H9 (cell line): Measurements from ENCODE around the gene VPS39. TPM values are rescaled to one million over a fixed set of nuclear protein-coding genes. Genes with fewer than 3 reads are reported as not detected.

Experiments used
- DNase-seq: peaks from one replicate; pipeline ENCODE4 v3.0.0-alpha.2; 2017
- H2AFZ ChIP-seq: one replicate; pipeline ENCODE4 v1.6.1; 2013; ENCODE audit warnings: mild to moderate bottlenecking, low read length, control low read depth, moderate library complexity
- H2AK5ac ChIP-seq: 2 replicates; pipeline ENCODE4 v1.6.1; 2013; ENCODE audit warnings: low read length, control low read depth, mixed read lengths; ENCODE audit not compliant: insufficient read length
- H2BK120ac ChIP-seq: one replicate; pipeline ENCODE4 v1.6.1; 2013; ENCODE audit warnings: low read depth, mild to moderate bottlenecking, low read length, control low read depth, inconsistent platforms; ENCODE audit not compliant: poor library complexity, severe bottlenecking
- H2BK12ac ChIP-seq: 2 replicates; pipeline ENCODE4 v1.6.1; 2013; ENCODE audit warnings: low read length, control low read depth, mixed read lengths, low read depth; ENCODE audit not compliant: insufficient read length
- H2BK15ac ChIP-seq: 2 replicates; pipeline ENCODE4 v1.6.1; 2013; ENCODE audit warnings: low read depth, low read length, control low read depth
- H2BK20ac ChIP-seq: one replicate; pipeline ENCODE4 v1.6.1; 2013; ENCODE audit warnings: low read depth, mild to moderate bottlenecking, low read length, control low read depth, inconsistent platforms; ENCODE audit not compliant: poor library complexity, severe bottlenecking
- H2BK5ac ChIP-seq: 2 replicates; pipeline ENCODE4 v1.6.1; 2013; ENCODE audit warnings: low read length, control low read depth, mixed read lengths; ENCODE audit not compliant: insufficient read length
- H3K14ac ChIP-seq: 2 replicates; pipeline ENCODE4 v1.6.1; 2013; ENCODE audit warnings: low read length, control low read depth; ENCODE audit not compliant: insufficient read depth
- H3K18ac ChIP-seq: 2 replicates; pipeline ENCODE4 v1.6.1; 2013; ENCODE audit warnings: low read depth, mild to moderate bottlenecking, mixed read lengths, low read length, control low read depth; ENCODE audit not compliant: insufficient read length
- H3K23ac ChIP-seq: 2 replicates; pipeline ENCODE4 v1.6.1; 2013; ENCODE audit warnings: low read length, control low read depth, mixed read lengths, low read depth; ENCODE audit not compliant: insufficient read length
- H3K23me2 ChIP-seq: 2 replicates; pipeline ENCODE4 v1.6.1; 2013; ENCODE audit warnings: low read depth, mild to moderate bottlenecking, mixed read lengths, low read length, control low read depth; ENCODE audit not compliant: insufficient read length, poor library complexity, severe bottlenecking
- H3K27ac ChIP-seq: 2 replicates; pipeline ENCODE4 v1.5.1; 2013; ENCODE audit warnings: low read length, control low read depth, mixed read lengths, low read depth; ENCODE audit not compliant: insufficient read length
- H3K27me3 ChIP-seq: 2 replicates; pipeline ENCODE4 v1.6.1; 2013; ENCODE audit warnings: low read length, control low read depth, inconsistent platforms; ENCODE audit not compliant: insufficient read depth
- H3K4ac ChIP-seq: 2 replicates; pipeline ENCODE4 v1.6.1; 2013; ENCODE audit warnings: low read depth, mild to moderate bottlenecking, control low read depth, inconsistent platforms, low read length, moderate library complexity
- H3K4me1 ChIP-seq: 2 replicates; pipeline ENCODE4 v1.6.1; 2013; ENCODE audit warnings: low read length, control low read depth, inconsistent platforms; ENCODE audit not compliant: insufficient read depth
- H3K4me2 ChIP-seq: 2 replicates; pipeline ENCODE4 v1.6.1; 2013; ENCODE audit warnings: low read length, control low read depth, mixed read lengths; ENCODE audit not compliant: insufficient read length, insufficient read depth
- H3K56ac ChIP-seq: 2 replicates; pipeline ENCODE4 v1.6.1; 2013; ENCODE audit warnings: low read depth, mild to moderate bottlenecking, mixed read lengths, low read length, control low read depth; ENCODE audit not compliant: insufficient read length
- H3K79me1 ChIP-seq: 2 replicates; pipeline ENCODE4 v1.6.1; 2013; ENCODE audit warnings: low read depth, mild to moderate bottlenecking, moderate library complexity, low read length, control low read depth, inconsistent platforms; ENCODE audit not compliant: insufficient read depth, poor library complexity, severe bottlenecking
- H3K79me2 ChIP-seq: 2 replicates; pipeline ENCODE4 v1.6.1; 2013; ENCODE audit warnings: low read length, control low read depth, inconsistent platforms; ENCODE audit not compliant: insufficient read depth
- H3K9ac ChIP-seq: 2 replicates; pipeline ENCODE4 v1.6.1; 2013; ENCODE audit warnings: low read length, control low read depth, mixed read lengths; ENCODE audit not compliant: insufficient read length; ENCODE audit errors: extremely low read depth
- H3K9me3 ChIP-seq: one replicate; pipeline ENCODE4 v1.6.1; 2013; ENCODE audit warnings: low read depth, low read length, inconsistent platforms; ENCODE audit not compliant: control insufficient read depth
- H3T11ph ChIP-seq: one replicate; pipeline ENCODE4 v1.6.1; 2013; ENCODE audit warnings: mild to moderate bottlenecking, low read length, control low read depth, inconsistent platforms
- H4K20me1 ChIP-seq: one replicate; pipeline ENCODE4 v1.6.1; 2013; ENCODE audit not compliant: control insufficient read depth, insufficient read length, insufficient read depth
- H4K5ac ChIP-seq: 2 replicates; pipeline ENCODE4 v1.6.1; 2013; ENCODE audit warnings: low read depth, mild to moderate bottlenecking, mixed read lengths, low read length, control low read depth; ENCODE audit not compliant: insufficient read length
- H4K8ac ChIP-seq: replicated peaks from 2 replicates; pipeline ENCODE4 v1.6.1; 2013; ENCODE audit warnings: low read length, control low read depth, mixed read lengths, low read depth; ENCODE audit not compliant: insufficient read length
- H4K91ac ChIP-seq: 2 replicates; pipeline ENCODE4 v1.6.1; 2013; ENCODE audit warnings: low read depth, mild to moderate bottlenecking, moderate library complexity, mixed read lengths, low read length, control low read depth; ENCODE audit not compliant: insufficient read length
- H3K27ac Mint-ChIP-seq, 3 experiments: 2 replicates in 2 of 3; 3 replicates in 1 of 3; pipeline ENCODE4 v1.8.0; 2020 to 2021; ENCODE audit warnings: mixed read lengths in 3 of 3, mild to moderate bottlenecking in 1 of 3, moderate library complexity in 1 of 3
- H3K27me3 Mint-ChIP-seq: 2 replicates; pipeline ENCODE4 v1.8.0; 2021; ENCODE audit warnings: low read depth, mild to moderate bottlenecking, moderate library complexity, mixed read lengths
- H3K36me3 Mint-ChIP-seq, 3 experiments: 2 replicates in 2 of 3; 3 replicates in 1 of 3; pipeline ENCODE4 v1.8.0; 2020 to 2021; ENCODE audit warnings: low read depth in 3 of 3, mixed read lengths in 3 of 3; ENCODE audit not compliant: insufficient read depth in 1 of 3
- H3K4me1 Mint-ChIP-seq, 2 experiments: 2 replicates each; pipeline ENCODE4 v1.8.0; 2020; ENCODE audit warnings: mixed read lengths in 2 of 2
- H3K4me3 Mint-ChIP-seq, 2 experiments: 2 replicates in 1 of 2; 3 replicates in 1 of 2; pipeline ENCODE4 v1.8.0; 2020 to 2021; ENCODE audit warnings: mild to moderate bottlenecking in 2 of 2, mixed read lengths in 2 of 2, moderate library complexity in 1 of 2
- H3K9me3 Mint-ChIP-seq, 2 experiments: 2 replicates in 1 of 2; 3 replicates in 1 of 2; pipeline ENCODE4 v1.8.0; 2020; ENCODE audit warnings: mild to moderate bottlenecking in 2 of 2, mixed read lengths in 2 of 2, moderate library complexity in 1 of 2
- WGBS: extraction: QIAGEN DNeasy Blood & Tissue Kit; methylation state at CpG from one replicate; pipeline ENCODE4 v1.1.7; 2013; ENCODE audit warnings: missing lambda C conversion rate, low lambda C conversion rate, mixed read lengths; ENCODE audit not compliant: insufficient read length; ENCODE audit errors: extremely low coverage; 5-methylcytosine and 5-hydroxymethylcytosine counted together
- total RNA-seq: library from RNA; stranded (reverse); gene quantifications from 2 replicates; pipeline ENCODE4 v1.2.1, GENCODE V29; 2021
- TF ChIP-seq, protein P1 (sequence below): fragments of 200-600 bp; sonication (generic); conservative IDR thresholded peaks from 3 replicates; pipeline ENCODE4 v1.8.0; 2021; ENCODE audit warnings: antibody characterized with exemption, mild to moderate bottlenecking

The VPS39 gene
- total RNA-seq, 1 experiment from 2014 or later, result 48.6 TPM

DNA sequence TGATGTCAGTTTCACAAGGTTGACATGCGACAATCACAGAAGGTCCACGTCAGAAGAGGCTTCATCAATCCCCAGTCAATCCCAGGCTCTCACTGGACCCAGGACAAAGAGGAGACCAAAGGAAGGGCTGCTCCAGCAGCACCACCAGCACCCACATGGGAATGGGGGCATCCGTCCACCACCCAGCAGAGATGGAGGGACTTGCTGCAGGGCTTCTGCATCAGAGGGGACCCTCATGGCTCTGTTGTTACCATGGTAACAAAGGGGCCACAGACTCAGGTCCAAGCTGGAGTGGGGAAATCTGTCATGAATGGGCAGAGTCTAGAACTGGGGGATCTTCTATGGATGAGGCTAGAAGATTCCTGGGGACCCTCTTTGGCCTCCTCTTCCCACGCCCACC is 64.7 kb downstream of the VPS39 start:
- Histone ChIP-seq H2BK15ac (no peak overlapping the region), H3K79me2 (no peaks in the 10 kb centered on the region), H2BK120ac (no peak overlapping the region), H3K9ac (no peak overlapping the region), H4K91ac (no peak overlapping the region), H2BK20ac (no peak overlapping the region), H4K5ac (no peak overlapping the region), H3K14ac (no peak overlapping the region), H3K9me3 (no peaks in the 10 kb centered on the region), H4K20me1 (no peaks in the 10 kb centered on the region), H2BK12ac (no peak overlapping the region), H3K4ac (no peak overlapping the region), H3K56ac (no peak overlapping the region), H3K4me1 (no peaks in the 10 kb centered on the region), H3T11ph (no peak overlapping the region), H2AK5ac (no peak overlapping the region), H3K4me2 (no peak overlapping the region), H4K8ac (no peak overlapping the region), H2BK5ac (no peak overlapping the region), H3K27ac (no peak overlapping the region), H3K27me3 (no peaks in the 10 kb centered on the region), H3K23ac (no peak overlapping the region), H3K18ac (no peak overlapping the region), H2AFZ (no peak overlapping the region), H3K79me1 (no peaks in the 10 kb centered on the region), H3K23me2 (no peaks in the 10 kb centered on the region)
- peaks cover 9 to 11% of the 10 kb centered on the region in 2 experiments for H3K9me3 Mint-ChIP-seq
- H3K27me3 Mint-ChIP-seq, result peaks cover 5% of the 10 kb centered on the region; the same call in 1 of the 2 replicates
- H3K36me3 Mint-ChIP-seq, result peaks cover 0 to 2% (median 0%) of the 10 kb centered on the region in 3 experiments; a peak in 1 of 7 replicates
- TF ChIP-seq, protein P1, sequence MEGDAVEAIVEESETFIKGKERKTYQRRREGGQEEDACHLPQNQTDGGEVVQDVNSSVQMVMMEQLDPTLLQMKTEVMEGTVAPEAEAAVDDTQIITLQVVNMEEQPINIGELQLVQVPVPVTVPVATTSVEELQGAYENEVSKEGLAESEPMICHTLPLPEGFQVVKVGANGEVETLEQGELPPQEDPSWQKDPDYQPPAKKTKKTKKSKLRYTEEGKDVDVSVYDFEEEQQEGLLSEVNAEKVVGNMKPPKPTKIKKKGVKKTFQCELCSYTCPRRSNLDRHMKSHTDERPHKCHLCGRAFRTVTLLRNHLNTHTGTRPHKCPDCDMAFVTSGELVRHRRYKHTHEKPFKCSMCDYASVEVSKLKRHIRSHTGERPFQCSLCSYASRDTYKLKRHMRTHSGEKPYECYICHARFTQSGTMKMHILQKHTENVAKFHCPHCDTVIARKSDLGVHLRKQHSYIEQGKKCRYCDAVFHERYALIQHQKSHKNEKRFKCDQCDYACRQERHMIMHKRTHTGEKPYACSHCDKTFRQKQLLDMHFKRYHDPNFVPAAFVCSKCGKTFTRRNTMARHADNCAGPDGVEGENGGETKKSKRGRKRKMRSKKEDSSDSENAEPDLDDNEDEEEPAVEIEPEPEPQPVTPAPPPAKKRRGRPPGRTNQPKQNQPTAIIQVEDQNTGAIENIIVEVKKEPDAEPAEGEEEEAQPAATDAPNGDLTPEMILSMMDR, result no peak
- no CpG with 5 or more reads among the region's 4 CpGs for WGBS
- DNase-seq, result peak; percentile 16
- H3K4me3 Mint-ChIP-seq, result no peak overlapping the region; a peak in 1 of 5 replicates
- H3K4me1 Mint-ChIP-seq, result peaks cover 2 to 5% of the 10 kb centered on the region in 2 experiments; a peak in 1 of 4 replicates
- peak overlapping the region in 1 of 3 experiments; percentile 49; a peak in 1 of 7 replicates for H3K27ac Mint-ChIP-seq
